Panc1 (cell line): ENCODE measurements around the gene UGT1A7. TPM values are rescaled to one million over a fixed set of nuclear protein-coding genes. Genes with fewer than 3 reads are reported as not detected.

Source experiments
- ATAC-seq: fragments of 200-7000 bp; cut with Tn5 transposase; 2 replicates; pipeline ENCODE4 v1.9.1; 2020; ENCODE audit warnings: mild to moderate bottlenecking, moderate library complexity
- BruUV-seq: library from RNA; stranded (reverse); fragments of 400-500 nt; replicated peaks from 2 replicates; lab custom pipeline; 2021; lab: Mats Ljungman, UMichigan
- CTCF ChIA-PET: fragments of 300-600 bp; sonication (Branson Sonifier 250); formaldehyde crosslinking; loops from one replicate; lab custom pipeline; 2022; ENCODE audit warnings: antibody characterized with exemption; lab: Charles Lee
- POLR2A ChIA-PET: fragments of 300-600 bp; sonication (Branson Sonifier 250); formaldehyde crosslinking; loops from one replicate; lab custom pipeline; 2022; ENCODE audit warnings: antibody characterized with exemption; lab: Charles Lee
- DNase-seq: peaks from one replicate; pipeline ENCODE4 v3.0.0-alpha.2; 2010; ENCODE audit warnings: low read depth, low spot score
- H3K27ac ChIP-seq: 2 replicates; pipeline ENCODE4 v1.5.1; 2011; ENCODE audit warnings: mild to moderate bottlenecking, low read length, inconsistent platforms
- H3K27me3 ChIP-seq: fragments of 200-500 bp; sonication (Bioruptor generic); 2 replicates; pipeline ENCODE4 v1.6.0; 2014; ENCODE audit warnings: low read length, inconsistent platforms; ENCODE audit not compliant: control insufficient read depth, insufficient read depth
- H3K36me3 ChIP-seq: fragments of 200-500 bp; sonication (Bioruptor generic); 2 replicates; pipeline ENCODE4 v1.5.1; 2014; ENCODE audit warnings: inconsistent platforms, mild to moderate bottlenecking, low read length, moderate library complexity; ENCODE audit not compliant: control insufficient read depth, insufficient read depth
- H3K4me1 ChIP-seq: 2 replicates; pipeline ENCODE4 v1.5.1; 2011; ENCODE audit warnings: inconsistent platforms, mild to moderate bottlenecking, low read length, moderate library complexity; ENCODE audit not compliant: control insufficient read depth, insufficient read depth
- H3K4me3 ChIP-seq, 2 experiments: 2 replicates each; pipeline ENCODE4 v1.5.1; 2011 to 2012; ENCODE audit warnings: low read depth in 2 of 2, low read length in 2 of 2, mild to moderate bottlenecking in 2 of 2, inconsistent platforms in 1 of 2, moderate library complexity in 1 of 2
- H3K9me3 ChIP-seq: fragments of 200-500 bp; sonication (Bioruptor generic); 2 replicates; pipeline ENCODE4 v1.5.1; 2014; ENCODE audit warnings: low read depth, mild to moderate bottlenecking, inconsistent platforms, low read length, moderate library complexity; ENCODE audit not compliant: control insufficient read depth, insufficient read depth
- POLR2AphosphoS5 ChIP-seq: IDR thresholded peaks from 2 replicates; pipeline ENCODE4 v1.6.1; 2012; ENCODE audit warnings: mild to moderate bottlenecking, low read depth, low read length, moderate library complexity
- REST ChIP-seq, 2 experiments: IDR thresholded peaks; 2 replicates each; pipeline ENCODE4 v1.6.1; 2011 to 2012; ENCODE audit warnings: low read depth in 2 of 2, control low read depth in 1 of 2, low read length in 1 of 2, mild to moderate bottlenecking in 1 of 2, moderate library complexity in 1 of 2; ENCODE audit not compliant: insufficient read depth in 1 of 2
- SIN3A ChIP-seq: IDR thresholded peaks from 2 replicates; pipeline ENCODE4 v1.6.1; 2012; ENCODE audit warnings: low read depth, mild to moderate bottlenecking, low read length, moderate library complexity, borderline replicate concordance; ENCODE audit not compliant: insufficient read depth
- TCF7L2 ChIP-seq: IDR thresholded peaks from 2 replicates; pipeline ENCODE4 v1.6.1; 2011; ENCODE audit warnings: mild to moderate bottlenecking, low read depth, low read length, inconsistent platforms
- in situ Hi-C: cut with HindIII; loops from 2 replicates; pipeline ENCODE4 v1.10.0; 2016; ENCODE audit warnings: low sequenced_read_pairs, low pct_unique_long_range_greater_than_20kb
- intact Hi-C: fragments of 100-400 bp; cut with micrococcal nuclease; formaldehyde crosslinking; loops from one replicate; pipeline ENCODE4 v1.10.0; 2022; ENCODE audit not compliant: unreplicated experiment
- total RNA-seq: library from RNA; stranded (reverse); gene quantifications from one replicate; pipeline ENCODE4 v1.2.1, GENCODE V29; 2021; ENCODE audit not compliant: unreplicated experiment
- TF ChIP-seq, protein P1 (sequence below): fragments of 450-650 bp; IDR thresholded peaks from 2 replicates; pipeline ENCODE4 v1.5.1; 2017; ENCODE audit warnings: mild to moderate bottlenecking

The UGT1A7 gene
- total RNA-seq, 1 experiment from 2014 or later = not detected

- POLR2A ChIA-PET = no interaction called here
- H3K36me3 ChIP-seq = no peaks in the 10 kb centered on the region
- H3K27ac ChIP-seq = no peak overlapping the region
- no peaks in the 10 kb centered on the region for H3K9me3 ChIP-seq
- TF ChIP-seq POLR2AphosphoS5 (no peak), TCF7L2 (no peak), SIN3A (no peak), REST (IDR thresholded peaks at IDR 0.05; ENCODE audit: insufficient read depth in 1 of 2, low read depth in 2 of 2, low read length in 1 of 2) (no peak)
- TF ChIP-seq, protein P1, sequence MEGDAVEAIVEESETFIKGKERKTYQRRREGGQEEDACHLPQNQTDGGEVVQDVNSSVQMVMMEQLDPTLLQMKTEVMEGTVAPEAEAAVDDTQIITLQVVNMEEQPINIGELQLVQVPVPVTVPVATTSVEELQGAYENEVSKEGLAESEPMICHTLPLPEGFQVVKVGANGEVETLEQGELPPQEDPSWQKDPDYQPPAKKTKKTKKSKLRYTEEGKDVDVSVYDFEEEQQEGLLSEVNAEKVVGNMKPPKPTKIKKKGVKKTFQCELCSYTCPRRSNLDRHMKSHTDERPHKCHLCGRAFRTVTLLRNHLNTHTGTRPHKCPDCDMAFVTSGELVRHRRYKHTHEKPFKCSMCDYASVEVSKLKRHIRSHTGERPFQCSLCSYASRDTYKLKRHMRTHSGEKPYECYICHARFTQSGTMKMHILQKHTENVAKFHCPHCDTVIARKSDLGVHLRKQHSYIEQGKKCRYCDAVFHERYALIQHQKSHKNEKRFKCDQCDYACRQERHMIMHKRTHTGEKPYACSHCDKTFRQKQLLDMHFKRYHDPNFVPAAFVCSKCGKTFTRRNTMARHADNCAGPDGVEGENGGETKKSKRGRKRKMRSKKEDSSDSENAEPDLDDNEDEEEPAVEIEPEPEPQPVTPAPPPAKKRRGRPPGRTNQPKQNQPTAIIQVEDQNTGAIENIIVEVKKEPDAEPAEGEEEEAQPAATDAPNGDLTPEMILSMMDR = no peak
- no peaks in the 10 kb centered on the region for H3K4me1 ChIP-seq
- CTCF ChIA-PET = no interaction called here
- no TSS peak for BruUV-seq
- intact Hi-C loops (no loop called here), in situ Hi-C loops (no loop called here)
- no peak for DNase-seq
- ATAC-seq = no peak
- no peaks in the 10 kb centered on the region for H3K27me3 ChIP-seq
- H3K4me3 ChIP-seq = no peak overlapping the region
These were observed 118.0 kb downstream of the UGT1A7 start for GRCh38 chr2:233799716-233800115.

GRCh38 chr2:233800208-233800607, 118.5 kb downstream of the UGT1A7 start:
- no TSS peak for BruUV-seq
- H3K27me3 ChIP-seq = no peaks in the 10 kb centered on the region
- H3K27ac ChIP-seq = no peak overlapping the region
- H3K4me3 ChIP-seq = no peak overlapping the region
- CTCF ChIA-PET = no interaction called here
- H3K36me3 ChIP-seq = no peaks in the 10 kb centered on the region
- no peaks in the 10 kb centered on the region for H3K9me3 ChIP-seq
- in situ Hi-C loops (no loop called here), intact Hi-C loops (no loop called here)
- H3K4me1 ChIP-seq = no peaks in the 10 kb centered on the region
- TF ChIP-seq POLR2AphosphoS5 (no peak), SIN3A (no peak), TCF7L2 (no peak), REST (IDR thresholded peaks at IDR 0.05; ENCODE audit: insufficient read depth in 1 of 2, low read depth in 2 of 2, low read length in 1 of 2) (no peak)
- TF ChIP-seq, protein P1 = no peak
- ATAC-seq (no peak), DNase-seq (no peak)
- POLR2A ChIA-PET = no interaction called here
